ELR (cell line): ENCODE data around the gene ZNF622.
"Not testable (repeated sequence)": the region's sequence is repeated elsewhere in the genome, so short reads cannot be mapped to it uniquely, and the experiment has no call there.

Source experiments
- DNase-seq: peaks from one replicate; pipeline ENCODE4 v3.0.0-alpha.2; 2015; ENCODE audit warnings: low read depth

The ZNF622 gene

DNA sequence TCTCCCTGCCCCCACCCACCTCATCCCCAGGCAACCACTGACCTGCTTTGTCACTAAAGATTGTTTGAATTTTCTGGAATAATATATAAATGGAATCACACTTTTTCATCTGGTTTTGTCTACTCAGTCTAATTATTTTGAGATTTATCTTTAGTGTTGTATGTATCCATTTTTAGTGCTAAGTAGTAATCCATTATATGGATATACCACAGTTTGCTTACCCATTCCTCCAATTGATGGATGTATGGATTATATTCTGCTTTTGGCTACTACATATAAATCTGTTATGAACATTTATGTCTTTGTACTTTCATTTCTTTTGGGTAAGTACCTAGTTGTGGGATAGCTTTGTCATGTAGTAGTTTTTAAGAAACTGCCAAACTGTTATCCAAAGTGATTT lies 14.5 kb upstream of the ZNF622 start:
- DNase-seq = no peak

- DNase-seq = no peak
Measured at GRCh38 chr5:16477541-16477940, 11.9 kb upstream of the ZNF622 start.

DNA sequence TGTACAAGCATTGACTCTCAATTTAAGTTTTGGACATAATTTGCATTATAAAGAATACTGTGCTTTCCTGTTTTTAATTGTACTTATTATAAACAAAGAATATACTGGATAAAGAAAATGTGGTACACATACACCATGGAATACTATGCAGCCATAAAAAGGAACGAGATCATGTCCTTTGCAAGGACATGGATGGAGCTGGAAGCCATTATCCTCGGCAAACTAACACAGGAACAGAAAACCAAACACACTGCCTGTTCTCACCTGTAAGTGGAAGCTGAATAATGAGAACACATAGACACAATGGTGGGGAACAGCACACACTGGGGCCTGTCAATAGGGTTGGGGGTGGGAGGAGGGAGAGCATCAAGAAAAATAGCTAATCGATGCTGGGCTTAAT lies 10.8 kb upstream of the ZNF622 start:
- not testable (repeated sequence) for DNase-seq

GRCh38 chr5:16471387-16471786 lies 5.8 kb upstream of the ZNF622 start:
- no peak for DNase-seq

GRCh38 chr5:16467363-16468219 lies 2.0 kb upstream of the ZNF622 start:
- peak; percentile 87 for DNase-seq

DNA sequence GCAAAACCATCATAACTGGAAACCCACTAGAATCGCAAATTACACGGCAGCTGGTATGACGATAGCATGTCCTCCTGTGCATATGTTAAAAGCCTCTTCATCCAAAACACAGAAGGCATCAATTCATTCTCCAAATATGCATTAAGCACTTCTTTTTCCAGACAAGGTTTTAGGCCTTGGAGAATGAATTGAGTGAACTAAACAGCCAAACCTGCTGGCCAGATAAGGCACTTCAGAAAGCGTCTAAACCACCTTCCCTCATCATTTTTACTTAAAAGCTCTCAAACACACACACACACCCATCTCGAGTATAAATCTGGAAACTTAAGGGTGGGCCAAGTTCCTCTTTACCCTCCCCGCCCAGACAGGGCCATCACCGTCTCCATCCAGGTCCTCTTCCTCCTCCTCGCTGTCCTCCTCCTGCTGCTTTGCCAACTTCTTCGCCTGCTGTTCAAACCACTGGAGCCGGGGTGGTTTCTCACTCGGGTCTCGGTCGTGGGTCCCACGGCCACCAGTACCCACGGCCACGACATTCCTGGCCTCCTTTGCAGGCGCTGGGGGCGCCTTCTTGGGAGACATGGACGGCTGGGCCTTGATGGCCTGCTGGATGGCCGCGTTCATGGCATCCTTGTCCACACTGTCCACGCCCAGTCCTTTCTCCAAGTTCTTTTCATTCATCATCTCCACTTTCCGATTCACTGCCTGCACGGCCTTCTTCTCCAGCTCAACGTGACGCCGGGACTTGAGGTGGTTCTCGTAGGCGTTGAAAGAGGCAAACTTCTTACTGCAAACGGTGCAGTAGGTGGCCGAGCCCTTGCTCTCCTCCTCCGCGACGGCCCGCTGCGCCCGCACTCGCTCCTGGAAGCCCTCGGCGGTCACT lies 696 bp downstream of the ZNF622 start:
- DNase-seq = peak; percentile 43

DNA sequence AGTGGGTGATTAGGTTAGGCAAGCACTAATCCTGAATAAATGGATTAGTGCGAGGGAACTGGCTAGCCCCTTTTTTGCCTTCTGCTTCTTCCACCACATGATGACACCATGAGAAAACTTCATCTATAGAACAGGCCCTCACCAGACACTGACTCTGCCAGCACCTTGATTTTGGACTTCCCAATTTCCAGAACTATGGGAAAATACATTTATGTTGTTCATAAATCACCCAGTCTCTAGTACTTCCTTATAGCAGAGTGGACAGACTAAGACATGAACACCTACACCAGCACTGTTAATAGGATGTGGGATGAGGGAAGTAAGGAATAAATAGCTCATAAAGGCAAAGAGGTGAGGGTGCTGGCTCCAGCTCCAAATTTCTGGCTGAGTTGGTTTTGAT lies 1.4 kb downstream of the ZNF622 start:
- DNase-seq = no peak

GRCh38 chr5:16461782-16462181 lies 3.8 kb downstream of the ZNF622 start:
- DNase-seq = peak; percentile 87

DNA sequence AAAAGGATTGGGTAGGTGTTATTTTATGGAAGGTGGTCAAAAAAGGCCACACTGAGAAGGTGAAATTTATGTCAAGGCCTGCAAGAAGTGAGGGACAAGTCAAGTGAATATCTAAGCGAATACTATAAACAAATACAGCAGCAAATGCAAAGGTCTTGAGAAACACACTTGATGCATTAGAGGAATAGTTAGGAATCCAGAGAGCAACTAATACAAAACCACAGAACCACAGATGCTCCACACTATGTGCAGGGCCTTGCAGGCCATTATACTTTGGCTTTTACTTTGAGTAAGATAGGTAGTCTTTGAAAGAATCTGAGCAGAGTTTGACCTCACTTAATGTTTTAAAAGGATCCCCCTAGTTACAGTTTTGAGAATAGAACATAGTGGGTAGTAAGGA lies 4.6 kb downstream of the ZNF622 start:
- DNase-seq = peak; percentile 38

- no peak for DNase-seq
Measured at GRCh38 chr5:16459451-16459850, 6.1 kb downstream of the ZNF622 start.

DNA sequence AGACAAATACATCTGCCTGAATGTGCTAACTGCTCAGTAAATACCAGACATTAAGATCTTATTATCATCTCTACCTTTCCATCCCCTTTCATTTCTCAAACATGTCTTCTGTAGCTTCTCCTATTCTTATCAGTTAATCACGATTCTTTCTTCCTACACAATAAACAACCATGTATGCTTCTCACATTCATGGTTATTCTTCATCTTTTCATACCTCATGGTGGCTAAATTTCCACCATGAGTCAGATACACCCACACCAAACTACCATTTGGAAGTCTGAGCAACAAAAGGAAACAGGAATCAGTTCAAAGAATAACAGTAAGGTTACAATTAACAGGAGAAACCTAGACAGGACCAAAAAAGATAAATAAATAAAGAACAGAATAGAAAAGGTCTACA lies 7.7 kb downstream of the ZNF622 start:
- peak; percentile 35 for DNase-seq

GRCh38 chr5:16457451-16457850 lies 8.1 kb downstream of the ZNF622 start:
- DNase-seq = no peak

- peak; percentile 83 for DNase-seq
Measured at GRCh38 chr5:16456103-16456832, 9.3 kb downstream of the ZNF622 start.

- no peak for DNase-seq
Measured at GRCh38 chr5:16455668-16456067, 9.9 kb downstream of the ZNF622 start.

DNA sequence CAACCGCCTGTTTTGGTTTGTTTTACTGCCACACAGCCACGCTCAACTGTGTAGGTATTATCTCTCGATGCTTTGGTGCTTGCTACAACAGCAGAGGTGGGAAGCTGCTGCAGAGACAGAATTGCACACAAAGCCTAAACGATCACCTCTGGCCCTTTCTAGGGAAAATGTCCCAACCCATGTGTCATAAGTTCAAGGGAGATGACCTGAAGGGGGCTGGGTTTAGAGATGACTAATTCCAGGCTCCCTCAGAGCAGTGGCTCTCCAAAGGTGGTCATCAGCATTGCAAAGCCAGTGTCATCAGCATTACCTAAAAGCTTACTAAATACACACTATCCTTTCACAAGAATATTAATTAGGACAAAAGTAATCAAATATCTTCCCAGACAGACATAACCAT lies 10.9 kb downstream of the ZNF622 start:
- DNase-seq = peak; percentile 25

GRCh38 chr5:16453609-16454008 lies 12.0 kb downstream of the ZNF622 start:
- no peak for DNase-seq

GRCh38 chr5:16450163-16450562 lies 15.4 kb downstream of the ZNF622 start:
- DNase-seq = no peak

DNA sequence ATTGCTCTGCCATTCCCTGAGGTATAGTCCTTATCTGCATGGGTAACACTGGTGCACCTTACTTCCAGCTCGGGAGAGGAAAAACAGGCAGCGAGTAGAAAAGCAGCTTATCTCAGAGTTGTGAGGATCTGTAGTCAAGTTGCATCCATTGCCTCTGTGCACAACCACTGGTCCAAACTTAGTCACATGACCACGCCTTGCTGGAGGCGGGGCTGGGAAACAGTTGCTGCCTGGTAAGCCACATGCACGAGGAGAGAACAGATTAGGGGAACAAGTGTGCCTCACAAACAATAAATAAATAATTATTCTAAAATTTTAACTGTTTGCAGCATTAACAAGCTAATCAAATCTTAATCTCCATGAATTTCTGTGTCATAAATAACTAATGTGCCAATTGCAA lies 18.6 kb downstream of the ZNF622 start:
- no peak for DNase-seq

- peak; percentile 49 for DNase-seq
Measured at GRCh38 chr5:16437977-16438376, 27.6 kb downstream of the ZNF622 start.

DNA sequence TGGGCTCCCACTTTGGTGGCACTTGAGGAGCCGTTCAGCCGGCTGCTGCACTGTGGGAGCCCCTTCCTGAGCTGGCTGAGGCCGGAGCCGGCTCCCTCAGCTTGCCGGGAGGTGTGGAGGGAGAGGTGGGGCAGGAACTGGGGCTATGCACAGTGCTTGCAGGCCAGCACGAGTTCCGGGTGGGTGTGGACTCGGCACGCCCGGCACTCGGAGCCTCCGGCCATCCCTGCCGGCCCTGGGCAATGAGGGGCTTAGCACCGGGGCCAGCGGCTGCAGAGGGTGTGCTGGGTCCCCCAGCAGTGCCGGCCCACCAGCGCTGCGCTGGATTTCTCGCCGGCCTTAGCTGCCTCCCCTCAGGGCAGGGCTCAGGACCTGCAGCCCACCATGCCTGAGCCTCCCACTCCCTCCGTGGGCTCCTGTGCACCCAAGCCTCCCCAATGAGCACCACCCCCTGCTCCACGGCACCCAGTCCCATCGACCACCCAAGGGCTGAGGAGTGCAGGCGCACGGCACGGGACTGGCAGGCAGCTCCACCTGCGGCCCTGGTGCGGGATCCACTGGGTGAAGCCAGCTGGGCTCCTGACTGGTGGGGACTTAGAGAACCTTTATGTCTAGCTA lies 29.4 kb downstream of the ZNF622 start:
- not testable (repeated sequence) for DNase-seq

- no peak for DNase-seq
Measured at GRCh38 chr5:16431490-16431889, 34.1 kb downstream of the ZNF622 start.
